Cardiac fibroblast (primary cell): ENCODE data around the gene GLUD1.
"Not testable (repeated sequence)": the region's sequence is repeated elsewhere in the genome, so short reads cannot be mapped to it uniquely, and the experiment has no call there.

Experiments
- DNase-seq, 2 donors: peaks; one replicate each; pipeline versions ENCODE4 v3.0.0 to v3.0.0-alpha.2; 2010; ENCODE audit warnings: low read depth in 2 of 2
- H3K4me3 ChIP-seq, 2 donors: replicated peaks in 1 of 2; 1 replicate in 1 of 2; 2 replicates in 1 of 2; pipeline ENCODE4 v1.5.1; 2011; ENCODE audit warnings: low read depth in 2 of 2, low read length in 2 of 2, mild to moderate bottlenecking in 2 of 2, moderate library complexity in 1 of 2
- TF ChIP-seq, protein P1 (sequence below): IDR thresholded peaks from one replicate; pipeline ENCODE4 v1.5.1; 2011; ENCODE audit warnings: low read depth, mild to moderate bottlenecking, low read length, inconsistent platforms

The GLUD1 gene

DNA sequence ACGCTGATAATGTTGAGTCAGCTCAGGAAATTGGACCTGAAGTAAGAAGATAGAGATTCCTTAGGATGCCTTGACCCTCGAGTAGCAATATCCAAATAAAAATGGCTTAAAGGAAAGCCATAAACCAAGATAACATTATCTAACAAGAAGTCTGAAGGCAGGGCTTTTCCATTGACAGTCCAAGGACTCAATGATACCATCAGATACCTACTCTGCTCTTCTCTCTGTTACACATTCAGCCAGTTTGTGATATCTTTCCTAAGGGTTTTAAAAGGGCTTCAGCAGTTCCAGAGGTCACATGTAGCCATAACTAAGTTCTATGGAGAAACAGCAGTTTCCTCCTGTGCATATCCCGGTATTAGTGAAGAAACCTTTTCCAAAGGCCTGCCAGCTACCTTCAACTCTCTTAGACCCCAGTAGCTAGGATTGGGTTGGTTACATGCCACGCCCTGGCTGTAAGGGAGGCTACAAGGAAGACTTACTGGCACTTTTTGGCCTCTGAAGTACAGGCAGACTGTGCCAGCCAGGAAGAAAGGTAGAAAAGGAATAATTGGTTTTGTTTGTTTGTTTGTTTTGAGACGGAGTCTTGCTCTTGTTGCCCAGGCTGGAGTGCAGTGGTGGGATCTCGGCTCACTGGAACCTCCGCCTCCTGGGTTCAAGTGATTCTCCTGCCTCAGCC, 10.9 kb upstream of the GLUD1 start:
- TF ChIP-seq, protein P1, sequence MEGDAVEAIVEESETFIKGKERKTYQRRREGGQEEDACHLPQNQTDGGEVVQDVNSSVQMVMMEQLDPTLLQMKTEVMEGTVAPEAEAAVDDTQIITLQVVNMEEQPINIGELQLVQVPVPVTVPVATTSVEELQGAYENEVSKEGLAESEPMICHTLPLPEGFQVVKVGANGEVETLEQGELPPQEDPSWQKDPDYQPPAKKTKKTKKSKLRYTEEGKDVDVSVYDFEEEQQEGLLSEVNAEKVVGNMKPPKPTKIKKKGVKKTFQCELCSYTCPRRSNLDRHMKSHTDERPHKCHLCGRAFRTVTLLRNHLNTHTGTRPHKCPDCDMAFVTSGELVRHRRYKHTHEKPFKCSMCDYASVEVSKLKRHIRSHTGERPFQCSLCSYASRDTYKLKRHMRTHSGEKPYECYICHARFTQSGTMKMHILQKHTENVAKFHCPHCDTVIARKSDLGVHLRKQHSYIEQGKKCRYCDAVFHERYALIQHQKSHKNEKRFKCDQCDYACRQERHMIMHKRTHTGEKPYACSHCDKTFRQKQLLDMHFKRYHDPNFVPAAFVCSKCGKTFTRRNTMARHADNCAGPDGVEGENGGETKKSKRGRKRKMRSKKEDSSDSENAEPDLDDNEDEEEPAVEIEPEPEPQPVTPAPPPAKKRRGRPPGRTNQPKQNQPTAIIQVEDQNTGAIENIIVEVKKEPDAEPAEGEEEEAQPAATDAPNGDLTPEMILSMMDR = no peak
- no peak overlapping the region for H3K4me3 ChIP-seq
- no peak for DNase-seq

DNA sequence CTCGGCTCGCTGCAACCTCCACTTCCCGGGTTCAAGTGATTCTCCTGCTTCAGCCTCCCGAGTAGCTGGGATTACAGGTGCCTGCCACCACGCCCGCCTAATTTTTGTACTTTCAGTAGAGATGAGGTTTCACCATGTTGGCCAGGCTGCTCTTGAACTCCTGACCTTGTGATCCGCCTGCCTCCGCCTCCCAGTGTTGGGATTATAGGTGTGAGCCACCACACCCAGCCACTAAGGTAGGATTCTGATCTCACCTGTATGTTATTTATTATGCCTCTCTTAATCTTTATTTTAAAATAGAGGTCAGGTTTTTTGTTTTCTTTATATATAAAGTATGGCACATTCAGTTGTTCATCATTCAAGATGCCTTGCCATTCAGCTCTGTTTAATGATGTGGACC, 10.1 kb upstream of the GLUD1 start:
- not testable (repeated sequence) for DNase-seq, H3K4me3 ChIP-seq

DNA sequence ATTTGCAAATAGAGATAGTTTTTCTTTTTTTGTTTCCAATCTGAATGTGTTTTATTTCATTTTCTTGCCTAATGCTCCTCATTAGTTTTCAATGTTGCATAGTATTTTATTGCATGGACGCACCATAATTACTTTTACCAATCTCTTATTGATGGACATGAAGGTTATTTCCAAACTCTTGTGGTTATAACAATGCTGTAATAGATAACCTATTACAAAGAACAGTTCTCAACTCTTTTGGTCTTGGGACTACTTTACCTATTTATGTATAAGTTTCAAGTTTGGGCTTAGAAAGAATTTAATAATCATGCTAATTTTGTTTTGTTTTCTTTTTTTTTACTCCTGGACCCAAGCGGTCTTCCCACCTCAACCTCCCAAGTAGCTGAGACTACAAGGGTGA, 7.4 kb upstream of the GLUD1 start:
- H3K4me3 ChIP-seq = no peak overlapping the region
- no peak for DNase-seq
- TF ChIP-seq, protein P1 = no peak

DNA sequence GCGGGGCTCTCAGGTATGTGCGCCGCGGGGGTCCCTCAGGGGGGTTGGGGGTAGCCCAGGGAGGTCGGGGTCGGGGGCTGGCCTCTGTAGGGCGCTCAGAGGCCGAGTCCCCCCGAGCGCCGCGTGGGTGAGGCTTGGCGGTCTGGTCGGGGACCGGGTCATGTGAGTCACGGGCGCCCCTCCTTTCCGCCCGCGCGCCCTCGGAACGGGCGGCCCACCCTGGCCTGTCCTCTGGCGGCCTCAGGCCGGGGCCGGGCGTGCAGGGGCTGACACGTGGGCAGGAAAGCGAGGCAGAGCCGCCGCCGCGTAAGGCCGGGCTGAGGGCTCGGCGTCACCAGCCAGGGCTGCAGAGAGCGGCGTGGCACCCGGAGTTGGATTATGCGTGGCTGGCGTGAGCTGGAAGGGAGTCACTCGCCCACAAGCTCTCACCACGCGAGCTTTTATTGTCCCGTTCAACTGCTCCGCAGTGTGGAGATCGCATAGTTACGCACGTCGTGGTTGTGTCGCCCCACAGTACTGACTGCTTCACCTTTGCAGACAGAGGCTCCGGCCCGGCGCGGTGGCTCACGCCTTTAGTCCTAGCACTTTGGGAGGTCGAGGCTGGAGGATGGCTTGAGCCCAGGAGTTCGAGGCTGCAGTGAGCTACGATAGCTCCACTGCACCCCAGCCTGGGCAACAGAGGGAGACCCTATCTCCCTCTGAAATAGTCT, 748 bp upstream of the GLUD1 start:
- H3K4me3 ChIP-seq = peak overlapping the region; percentile 64 to 65
- peak; percentile 89 to 93 for DNase-seq
- TF ChIP-seq, protein P1 = no peak

DNA sequence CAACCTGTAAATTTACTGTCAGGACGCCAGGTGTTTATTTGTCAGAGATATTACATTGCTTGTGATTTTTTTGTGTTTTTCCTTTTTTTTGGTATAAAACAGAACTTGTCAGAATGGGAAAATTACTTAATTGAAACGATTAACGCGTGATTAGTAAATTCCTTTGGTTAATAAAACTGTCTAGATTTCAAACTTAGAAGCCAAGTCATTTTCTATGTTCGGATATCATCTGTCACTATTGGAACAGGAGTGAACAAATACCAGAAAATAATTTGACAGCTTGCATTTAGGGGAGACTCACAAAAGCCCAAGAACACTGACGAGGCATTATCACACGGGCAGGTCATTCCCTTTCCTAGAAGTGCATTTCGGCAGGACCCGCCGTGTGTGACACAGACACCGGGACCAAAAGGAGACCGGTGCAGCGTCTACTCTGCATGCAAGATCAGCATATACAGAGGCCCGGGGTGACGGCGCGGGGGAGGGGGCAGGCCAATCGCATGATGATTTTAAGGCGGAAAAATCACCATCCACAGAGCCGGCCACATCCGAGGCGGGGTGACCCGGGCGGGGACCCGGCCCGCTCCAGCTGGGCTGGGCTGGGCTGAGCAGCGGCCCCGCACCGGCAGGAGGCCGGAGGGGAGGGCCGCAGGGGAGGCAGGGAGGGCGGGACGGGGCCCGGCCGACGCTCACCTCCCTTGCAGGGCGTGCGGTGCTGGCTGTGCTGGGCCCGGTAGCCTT, 841 bp downstream of the GLUD1 start:
- TF ChIP-seq, protein P1 = no peak
- peak overlapping the region; percentile 71 to 76 for H3K4me3 ChIP-seq
- peak; percentile 42 to 46 for DNase-seq

DNA sequence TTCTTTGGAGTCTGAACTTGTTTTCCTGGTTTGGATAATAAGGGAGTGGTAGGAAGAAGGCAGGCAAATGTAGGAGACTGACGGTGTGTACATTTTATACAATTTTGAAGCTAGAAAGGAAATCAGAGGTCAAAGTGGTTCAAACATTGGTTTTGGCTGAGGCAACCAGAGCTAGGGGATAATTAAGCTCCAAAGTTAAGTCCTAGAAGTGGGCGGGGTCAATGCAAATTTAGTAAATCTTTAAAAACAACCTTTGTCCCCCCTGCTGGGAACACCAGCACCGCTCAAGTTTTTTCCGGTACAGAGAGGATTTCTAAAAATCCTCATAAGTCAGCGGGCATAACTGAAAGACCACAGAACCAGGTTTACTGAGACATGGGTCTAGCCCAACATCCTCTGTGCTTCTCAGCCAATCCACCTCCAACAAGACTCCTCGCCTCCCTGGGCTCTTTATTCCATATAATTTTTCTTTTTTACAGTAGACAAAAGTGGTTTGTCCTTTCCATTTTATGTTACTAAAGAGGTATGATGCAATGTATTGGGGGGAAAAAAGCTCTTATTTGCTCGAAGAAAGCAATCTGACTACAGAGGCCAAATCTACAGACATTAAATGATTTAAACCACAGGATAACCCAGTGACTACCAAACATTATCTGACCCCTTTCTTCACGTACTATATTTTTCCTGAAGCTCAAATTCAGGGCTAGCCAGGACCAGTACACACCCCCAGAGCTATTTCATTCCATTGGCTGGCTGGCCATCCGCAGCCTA, 1.6 kb downstream of the GLUD1 start:
- TF ChIP-seq, protein P1 = no peak
- DNase-seq = peak; percentile 41 to 46
- peak overlapping the region; percentile 71 to 76 for H3K4me3 ChIP-seq
